ENCODE data around the gene CDK5RAP3. TPM values are rescaled to one million over a fixed set of nuclear protein-coding genes. Genes with fewer than 3 reads are reported as not detected.
A peak's percentile ranks its signal among the peaks of the same experiment; 100 is the strongest.

The CDK5RAP3 gene
- total RNA-seq, 1 donor from 2014 or later: 301 TPM

DNA sequence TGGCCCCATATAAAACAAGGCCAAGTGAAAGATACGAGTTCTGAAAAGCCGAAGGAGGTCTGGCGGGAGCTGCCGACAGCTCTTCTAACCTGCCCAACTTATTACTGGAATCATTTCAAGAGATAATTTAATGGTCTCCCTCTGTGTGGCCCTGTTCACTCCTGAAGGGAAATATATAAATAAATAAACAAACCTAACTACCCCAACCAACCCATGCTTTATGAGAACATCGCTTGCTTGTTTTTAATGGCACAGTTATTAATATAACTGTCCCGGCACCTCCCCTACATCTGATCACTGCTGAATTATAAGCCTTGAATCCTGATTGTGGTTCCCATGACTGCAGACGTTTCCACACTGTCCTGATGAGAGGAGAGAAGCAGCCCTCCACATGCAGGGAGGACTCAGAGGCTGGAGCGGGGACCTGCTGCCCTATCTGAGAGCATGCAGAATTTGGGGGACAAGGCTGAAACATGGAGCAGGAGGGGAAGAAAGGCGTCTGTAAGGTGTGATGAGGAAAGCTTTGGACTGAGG, 22.2 kb downstream of the CDK5RAP3 start:
- no peaks in the 10 kb centered on the region for H3K9me3 Mint-ChIP-seq
- peak overlapping the region; percentile 94 for H3K27ac Mint-ChIP-seq (ENCODE audit: unreplicated experiment)
- H3K4me1 Mint-ChIP-seq: peaks cover 91% of the 10 kb centered on the region
- TF ChIP-seq CTCF (conservative IDR thresholded peaks at IDR 0.05): no peak
- H3K36me3 Mint-ChIP-seq (ENCODE audit: low read depth): no peaks in the 10 kb centered on the region
- peak overlapping the region; percentile 47 for H3K4me3 Mint-ChIP-seq
- peaks cover 7% of the 10 kb centered on the region for H3K27me3 Mint-ChIP-seq (ENCODE audit: low read depth)
- no peak for DNase-seq (ENCODE audit: low read depth, low spot score)

DNA sequence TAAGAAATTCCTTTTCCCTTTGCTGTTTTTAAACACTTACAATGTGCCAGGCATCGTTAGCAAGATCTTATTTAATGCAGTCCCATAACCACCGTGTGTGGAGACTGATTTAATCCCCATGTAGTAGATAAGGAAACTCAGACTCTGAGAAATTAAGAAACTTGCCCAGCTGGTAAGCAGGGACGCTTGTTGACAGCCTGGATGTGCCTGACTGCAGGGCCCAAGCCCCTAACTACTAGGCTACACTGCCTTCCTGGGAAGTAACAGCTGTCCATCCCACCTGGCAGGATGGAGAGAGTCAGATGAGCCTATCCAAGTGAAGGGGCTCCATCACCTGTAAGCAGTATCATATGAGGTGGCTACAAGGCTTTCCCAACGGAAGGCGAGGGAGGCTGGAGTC, 23.1 kb downstream of the CDK5RAP3 start:
- Mint-ChIP-seq H3K36me3 (ENCODE audit: low read depth) (no peaks in the 10 kb centered on the region), H3K4me1 (peaks cover 86% of the 10 kb centered on the region), H3K27ac (ENCODE audit: unreplicated experiment) (peak overlapping the region; percentile 98), H3K27me3 (ENCODE audit: low read depth) (peaks cover 7% of the 10 kb centered on the region), H3K9me3 (no peaks in the 10 kb centered on the region), H3K4me3 (peak overlapping the region; percentile 79)
- no peak for DNase-seq (ENCODE audit: low read depth, low spot score)
- no peak for TF ChIP-seq CTCF (conservative IDR thresholded peaks at IDR 0.05)

GRCh38 chr17:47994724-47995123, 23.8 kb downstream of the CDK5RAP3 start:
- Mint-ChIP-seq H3K36me3 (ENCODE audit: low read depth) (peaks cover 1% of the 10 kb centered on the region), H3K27ac (ENCODE audit: unreplicated experiment) (peak overlapping the region; percentile 98), H3K4me1 (peaks cover 84% of the 10 kb centered on the region), H3K9me3 (no peaks in the 10 kb centered on the region), H3K27me3 (ENCODE audit: low read depth) (peaks cover 7% of the 10 kb centered on the region), H3K4me3 (peak overlapping the region; percentile 91)
- no peak for DNase-seq (ENCODE audit: low read depth, low spot score)
- no peak for TF ChIP-seq CTCF (conservative IDR thresholded peaks at IDR 0.05)

DNA sequence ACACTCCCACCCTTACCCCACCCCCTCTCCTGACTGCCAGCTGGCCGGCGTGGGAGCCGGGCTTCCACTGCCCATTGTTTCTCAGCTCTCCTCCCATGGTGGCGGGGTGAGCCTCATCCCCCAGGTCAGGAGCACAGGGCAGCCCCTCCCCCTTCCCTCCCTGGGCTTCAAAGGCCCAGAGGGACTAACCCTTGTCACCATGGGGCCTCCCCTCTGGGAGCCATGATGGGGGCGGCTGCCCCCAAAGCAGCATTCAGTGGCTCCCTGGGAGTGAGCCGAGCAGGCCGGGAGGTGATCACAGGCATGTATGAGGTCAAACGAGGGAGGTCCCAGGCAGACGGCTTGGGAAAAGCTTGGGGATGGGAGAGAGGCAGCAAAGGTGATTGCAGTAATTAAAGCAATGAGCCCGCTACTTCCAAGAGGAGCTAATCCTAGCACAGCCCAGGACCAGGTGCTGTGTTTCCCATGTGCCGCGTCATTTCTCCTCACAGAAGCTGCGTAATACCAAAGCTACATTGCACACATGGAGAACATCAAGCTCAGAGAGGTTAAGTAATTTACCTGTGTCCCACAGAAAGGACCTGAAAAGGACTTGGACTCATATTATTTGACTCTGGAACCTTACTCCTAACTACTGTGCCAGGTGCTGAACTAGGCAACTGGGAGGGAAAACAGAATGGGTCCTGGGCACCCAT, 24.5 kb downstream of the CDK5RAP3 start:
- H3K4me1 Mint-ChIP-seq: peaks cover 84% of the 10 kb centered on the region
- H3K27ac Mint-ChIP-seq (ENCODE audit: unreplicated experiment): peak overlapping the region; percentile 98
- H3K4me3 Mint-ChIP-seq: peak overlapping the region; percentile 91
- H3K27me3 Mint-ChIP-seq (ENCODE audit: low read depth): peaks cover 7% of the 10 kb centered on the region
- TF ChIP-seq CTCF (conservative IDR thresholded peaks at IDR 0.05): no peak
- no peaks in the 10 kb centered on the region for H3K9me3 Mint-ChIP-seq
- peak; percentile 82 for DNase-seq (ENCODE audit: low read depth, low spot score)
- peaks cover 3% of the 10 kb centered on the region for H3K36me3 Mint-ChIP-seq (ENCODE audit: low read depth)

DNA sequence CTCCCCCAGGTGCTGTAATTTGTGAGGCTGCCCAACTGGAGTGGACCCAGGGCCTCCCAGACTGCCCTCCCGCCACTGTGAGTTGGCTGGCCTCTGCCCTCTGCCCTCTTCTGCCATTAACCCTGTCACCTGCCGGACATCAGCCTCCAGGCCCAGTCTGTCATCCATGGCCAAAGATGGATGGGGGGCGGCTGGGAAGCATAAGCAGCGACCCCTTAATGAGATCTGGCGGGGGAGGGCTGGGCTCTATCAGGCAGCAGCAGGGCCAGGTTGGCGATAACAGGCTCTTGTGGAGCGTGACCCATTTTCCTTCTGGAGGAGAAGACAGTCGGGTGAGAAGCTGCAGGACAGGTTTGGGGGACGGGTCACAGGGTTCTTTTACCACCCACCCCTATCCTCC, 25.3 kb downstream of the CDK5RAP3 start:
- Mint-ChIP-seq H3K36me3 (ENCODE audit: low read depth) (peaks cover 3% of the 10 kb centered on the region), H3K4me1 (peaks cover 78% of the 10 kb centered on the region), H3K27me3 (ENCODE audit: low read depth) (peaks cover 5% of the 10 kb centered on the region), H3K9me3 (no peaks in the 10 kb centered on the region), H3K4me3 (peak overlapping the region; percentile 91), H3K27ac (ENCODE audit: unreplicated experiment) (peak overlapping the region; percentile 98)
- no peak for DNase-seq (ENCODE audit: low read depth, low spot score)
- TF ChIP-seq CTCF (conservative IDR thresholded peaks at IDR 0.05): no peak

Data from neural crest cell (in vitro differentiated cells).